Gastrocnemius medialis (tissue), 4 donors: ENCODE measurements around the gene HUWE1.

Experiments used
- POLR2A ChIP-seq, 2 donors: fragments of 450-650 bp; IDR thresholded peaks; one replicate each; pipeline ENCODE4 v1.6.1; 2017; ENCODE audit warnings: antibody characterized with exemption in 2 of 2, mild to moderate bottlenecking in 2 of 2, moderate library complexity in 2 of 2
- TF ChIP-seq, protein P1 (sequence below), 5 experiments: fragments of 450-650 bp in 3 of 5; fragments of 200-600 bp in 2 of 5; sonication (generic) in 2 of 5; IDR thresholded peaks in 4 of 5; conservative IDR thresholded peaks in 1 of 5; 1 replicate in 4 of 5; 2 replicates in 1 of 5; pipeline ENCODE4 v1.5.1; 2016 to 2019; ENCODE audit warnings: antibody characterized with exemption in 5 of 5, mild to moderate bottlenecking in 3 of 5, moderate library complexity in 3 of 5

DNA sequence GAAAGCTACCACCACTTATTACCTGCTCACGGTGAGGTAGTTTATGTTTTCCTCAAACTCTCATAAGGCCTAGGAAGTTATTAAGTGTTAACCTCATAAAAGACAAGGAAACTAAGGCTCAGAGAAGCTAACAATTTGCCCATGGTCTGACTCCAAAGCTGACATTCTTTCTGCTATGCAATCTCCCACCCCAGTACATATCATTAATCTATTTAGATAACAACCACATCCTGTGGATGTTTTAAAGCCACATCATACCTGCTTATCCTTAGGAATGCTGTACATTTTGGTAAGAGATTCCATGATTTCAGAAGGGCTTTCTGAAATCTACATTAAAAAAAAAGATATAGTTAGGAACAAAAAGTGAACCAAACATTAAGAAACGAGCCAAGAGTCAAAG lies 55.4 kb downstream of the HUWE1 start:
- TF ChIP-seq, protein P1, sequence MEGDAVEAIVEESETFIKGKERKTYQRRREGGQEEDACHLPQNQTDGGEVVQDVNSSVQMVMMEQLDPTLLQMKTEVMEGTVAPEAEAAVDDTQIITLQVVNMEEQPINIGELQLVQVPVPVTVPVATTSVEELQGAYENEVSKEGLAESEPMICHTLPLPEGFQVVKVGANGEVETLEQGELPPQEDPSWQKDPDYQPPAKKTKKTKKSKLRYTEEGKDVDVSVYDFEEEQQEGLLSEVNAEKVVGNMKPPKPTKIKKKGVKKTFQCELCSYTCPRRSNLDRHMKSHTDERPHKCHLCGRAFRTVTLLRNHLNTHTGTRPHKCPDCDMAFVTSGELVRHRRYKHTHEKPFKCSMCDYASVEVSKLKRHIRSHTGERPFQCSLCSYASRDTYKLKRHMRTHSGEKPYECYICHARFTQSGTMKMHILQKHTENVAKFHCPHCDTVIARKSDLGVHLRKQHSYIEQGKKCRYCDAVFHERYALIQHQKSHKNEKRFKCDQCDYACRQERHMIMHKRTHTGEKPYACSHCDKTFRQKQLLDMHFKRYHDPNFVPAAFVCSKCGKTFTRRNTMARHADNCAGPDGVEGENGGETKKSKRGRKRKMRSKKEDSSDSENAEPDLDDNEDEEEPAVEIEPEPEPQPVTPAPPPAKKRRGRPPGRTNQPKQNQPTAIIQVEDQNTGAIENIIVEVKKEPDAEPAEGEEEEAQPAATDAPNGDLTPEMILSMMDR (IDR thresholded peaks at IDR 0.05 in 4 of 5, conservative IDR thresholded peaks at IDR 0.05 in 1 of 5) = no peak
- no peak for TF ChIP-seq POLR2A (IDR thresholded peaks at IDR 0.05)
